Measurements from ENCODE around the gene CBY2. TPM values are rescaled to one million over a fixed set of nuclear protein-coding genes. Genes with fewer than 3 reads are reported as not detected.
"Not testable (repeated sequence)": the region's sequence is repeated elsewhere in the genome, so short reads cannot be mapped to it uniquely, and the experiment has no call there.

CBY2 gene
- total RNA-seq, 1 donor from 2014 or later = not detected

- intact Hi-C loops (cut with micrococcal nuclease) = no loop called here
Observed at GRCh38 chr13:45737571-45738017, 35.5 kb downstream of the CBY2 start.

- intact Hi-C loops (cut with micrococcal nuclease) = no loop called here
Observed at GRCh38 chr13:45742985-45743384, 40.9 kb downstream of the CBY2 start.

GRCh38 chr13:45744979-45745378 is 42.9 kb downstream of the CBY2 start:
- intact Hi-C loops (cut with micrococcal nuclease) = no loop called here

GRCh38 chr13:45747071-45747470 is 45.0 kb downstream of the CBY2 start:
- intact Hi-C loops (cut with micrococcal nuclease) = no loop called here

- intact Hi-C loops (cut with micrococcal nuclease) = no loop called here
Observed at GRCh38 chr13:45748941-45749759, 47.0 kb downstream of the CBY2 start.

- intact Hi-C loops (cut with micrococcal nuclease) = no loop called here
Observed at GRCh38 chr13:45750566-45750965, 48.4 kb downstream of the CBY2 start.

GRCh38 chr13:45751885-45752284 is 49.8 kb downstream of the CBY2 start:
- intact Hi-C loops (cut with micrococcal nuclease) = no loop called here

- intact Hi-C loops (cut with micrococcal nuclease) = no loop called here
Observed at GRCh38 chr13:45752510-45752909, 50.4 kb downstream of the CBY2 start.

GRCh38 chr13:45756498-45756897 is 54.4 kb downstream of the CBY2 start:
- intact Hi-C loops (cut with micrococcal nuclease) = not testable (repeated sequence)

GRCh38 chr13:45757589-45757988 is 55.5 kb downstream of the CBY2 start:
- intact Hi-C loops (cut with micrococcal nuclease) = not testable (repeated sequence)

GRCh38 chr13:45763419-45763818 is 61.3 kb downstream of the CBY2 start:
- intact Hi-C loops (cut with micrococcal nuclease) = no loop called here

Other genes starting within 250 kb of the CBY2 start
- 28.2 and 29.1 TPM in 2 replicates for gene COG3, start 237.4 kb upstream of the CBY2 start, total RNA-seq
- gene ERICH6B, start 86.6 kb upstream of the CBY2 start, total RNA-seq = not detected in 2 replicates
- gene SIAH3, start 149.4 kb downstream of the CBY2 start, total RNA-seq = 0.05 and 0.10 TPM in 2 replicates

All from T-helper 1 cell treated with Interleukin-12 subunit alpha and Interleukin-12 subunit beta and Interleukin-4 antibody, amounts not matched to agents 30 ng/mL and 1 ng/mL, for 36 hours (primary cell).